GM19324 (cell line): ENCODE results near the gene SQSTM1.

ENCODE experiments used
- ATAC-seq: cut with Tn5 transposase; IDR thresholded peaks from one replicate; pipeline ENCODE4 v1.9.1; 2021; ENCODE audit warnings: mild to moderate bottlenecking, moderate library complexity; ENCODE audit not compliant: unreplicated experiment, low FRiP score

Gene SQSTM1

DNA sequence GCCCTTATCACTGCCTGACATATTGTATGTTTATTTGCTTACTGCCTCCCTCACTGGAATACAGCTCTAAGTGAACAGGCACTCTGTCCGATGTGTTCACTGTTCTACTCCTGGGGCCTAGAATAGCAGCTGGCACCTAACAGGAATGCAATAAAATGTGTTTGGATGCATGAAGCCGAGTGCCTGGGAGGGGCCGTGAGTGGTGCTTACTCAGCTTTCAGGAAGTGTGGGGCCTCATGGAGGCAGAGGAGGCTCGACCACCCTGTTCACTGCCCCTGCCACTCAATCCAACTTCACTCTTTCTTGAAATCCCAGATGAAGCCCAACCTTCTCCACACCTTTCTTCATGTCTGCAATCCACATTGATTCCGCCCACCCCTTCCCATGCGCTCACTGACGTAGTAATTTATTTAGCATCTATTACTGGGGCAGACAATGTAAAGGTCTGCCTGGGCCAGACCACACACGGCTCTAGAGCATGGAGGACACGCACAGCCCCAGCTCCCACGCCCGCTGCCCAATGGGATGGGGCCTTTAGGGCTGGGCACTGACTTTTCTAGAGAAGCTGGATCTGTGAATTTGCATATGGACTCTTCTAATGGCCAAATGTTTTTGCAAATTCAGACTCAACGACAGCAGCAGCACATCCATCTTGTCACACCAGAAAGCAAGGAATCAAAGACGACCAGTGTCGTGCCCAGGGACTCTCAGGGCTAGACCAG is 65.6 kb downstream of the SQSTM1 start:
- no peak for ATAC-seq

- no peak for ATAC-seq
Observed at GRCh38 chr5:179887095-179887494, 66.4 kb downstream of the SQSTM1 start.
